ENCODE data around the gene CPZ. TPM values are rescaled to one million over a fixed set of nuclear protein-coding genes. Genes with fewer than 3 reads are reported as not detected.

CPZ gene
- total and polyA plus RNA-seq, 4 donors: 11.9 to 82.0 (median 32.4) TPM

DNA sequence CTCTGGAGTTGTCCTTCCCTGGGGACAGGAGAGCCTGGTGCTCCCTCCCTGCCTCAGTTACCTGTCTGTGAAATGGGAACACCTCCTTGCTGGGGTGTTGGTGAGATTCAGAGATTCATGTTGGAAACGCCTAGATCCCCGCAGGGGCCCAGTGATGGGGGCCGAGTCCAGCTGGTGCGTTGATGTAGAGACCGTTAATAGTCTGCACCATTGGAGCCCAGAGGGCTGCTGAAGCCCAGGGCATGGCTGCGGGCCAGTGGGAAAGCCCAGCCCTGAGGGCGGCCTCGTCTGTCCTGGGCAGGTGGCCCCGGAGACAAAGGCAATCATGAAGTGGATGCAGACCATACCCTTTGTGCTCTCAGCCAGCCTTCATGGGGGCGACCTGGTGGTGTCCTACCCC lies 14.4 kb downstream of the CPZ start:
- H3K36me3 ChIP-seq (ENCODE audit: control insufficient read depth, insufficient read depth, low read length): no peaks in the 10 kb centered on the region
- WGBS (ENCODE audit: insufficient coverage): 73% methylated on average over 9 of the region's 10 CpGs
- no peak overlapping the region for H3K4me3 ChIP-seq (ENCODE audit: low read depth, low read length)
- peaks cover 6% of the 10 kb centered on the region for H3K27me3 ChIP-seq (ENCODE audit: control insufficient read depth, insufficient read depth, low read length)
- H3K27ac ChIP-seq (ENCODE audit: low read depth, low read length): no peak overlapping the region
- no peaks in the 10 kb centered on the region for H3K9me3 ChIP-seq (ENCODE audit: control insufficient read depth, insufficient read depth, low read length)
- no peak for DNase-seq (ENCODE audit: low read depth in 4 of 6, low spot score in 6 of 6)
- H3K4me1 ChIP-seq (ENCODE audit: control insufficient read depth, insufficient read depth, low read length): peaks cover 10% of the 10 kb centered on the region

DNA sequence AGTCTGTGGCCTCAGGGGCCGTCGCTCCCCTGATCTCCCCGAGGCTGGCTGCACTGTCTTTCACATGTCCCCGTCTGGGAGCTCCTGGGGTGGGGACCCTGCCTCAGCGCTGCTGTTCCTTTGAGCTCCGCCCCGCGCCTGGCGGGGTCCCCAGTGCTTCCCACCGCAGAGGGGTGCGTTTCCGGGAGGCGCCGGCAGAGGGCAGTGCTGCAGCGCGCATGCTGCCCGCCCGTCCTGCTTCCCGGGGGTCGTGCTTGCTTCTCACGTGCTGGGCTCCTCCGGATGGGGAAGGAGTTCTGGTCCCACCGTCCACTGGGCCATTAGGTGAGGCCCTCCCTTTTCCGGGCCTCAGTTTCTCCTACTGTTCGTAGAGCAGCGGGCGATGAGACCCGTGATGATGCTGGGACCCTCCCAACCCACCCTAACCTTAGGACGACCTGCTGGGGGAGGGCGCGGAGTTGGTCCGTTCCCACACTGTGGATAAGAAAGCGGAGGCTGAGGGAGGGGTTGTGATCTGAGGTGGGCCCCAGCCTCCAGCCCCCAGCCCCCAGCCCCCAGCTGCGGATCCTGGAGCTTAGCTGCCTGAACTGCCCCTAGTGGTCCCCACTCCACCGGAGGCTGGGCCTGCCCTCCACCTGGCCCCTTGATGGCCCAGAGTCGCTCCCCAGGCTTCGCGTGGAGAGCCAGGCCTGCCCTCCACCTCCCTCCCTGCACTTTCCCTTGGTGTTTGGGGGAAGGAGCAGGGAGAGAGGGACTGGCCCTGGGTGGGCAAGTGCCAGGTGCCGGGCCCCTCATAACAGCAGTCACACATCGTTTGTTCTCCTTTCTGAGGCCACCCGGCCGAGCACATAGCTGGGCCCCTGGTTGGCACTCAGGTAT lies 15.3 kb downstream of the CPZ start:
- Histone ChIP-seq H3K4me3 (ENCODE audit: low read depth, low read length) (no peak overlapping the region), H3K27ac (ENCODE audit: low read depth, low read length) (no peak overlapping the region), H3K9me3 (ENCODE audit: control insufficient read depth, insufficient read depth, low read length) (no peaks in the 10 kb centered on the region), H3K4me1 (ENCODE audit: control insufficient read depth, insufficient read depth, low read length) (peaks cover 10% of the 10 kb centered on the region), H3K27me3 (ENCODE audit: control insufficient read depth, insufficient read depth, low read length) (peaks cover 6% of the 10 kb centered on the region), H3K36me3 (ENCODE audit: control insufficient read depth, insufficient read depth, low read length) (no peaks in the 10 kb centered on the region)
- peak in 4 of 6 donors; percentile 20 to 83 (median 50) for DNase-seq (ENCODE audit: low read depth in 4 of 6, low spot score in 6 of 6)
- WGBS (ENCODE audit: insufficient coverage): 14% methylated on average over 28 of the region's 42 CpGs

DNA sequence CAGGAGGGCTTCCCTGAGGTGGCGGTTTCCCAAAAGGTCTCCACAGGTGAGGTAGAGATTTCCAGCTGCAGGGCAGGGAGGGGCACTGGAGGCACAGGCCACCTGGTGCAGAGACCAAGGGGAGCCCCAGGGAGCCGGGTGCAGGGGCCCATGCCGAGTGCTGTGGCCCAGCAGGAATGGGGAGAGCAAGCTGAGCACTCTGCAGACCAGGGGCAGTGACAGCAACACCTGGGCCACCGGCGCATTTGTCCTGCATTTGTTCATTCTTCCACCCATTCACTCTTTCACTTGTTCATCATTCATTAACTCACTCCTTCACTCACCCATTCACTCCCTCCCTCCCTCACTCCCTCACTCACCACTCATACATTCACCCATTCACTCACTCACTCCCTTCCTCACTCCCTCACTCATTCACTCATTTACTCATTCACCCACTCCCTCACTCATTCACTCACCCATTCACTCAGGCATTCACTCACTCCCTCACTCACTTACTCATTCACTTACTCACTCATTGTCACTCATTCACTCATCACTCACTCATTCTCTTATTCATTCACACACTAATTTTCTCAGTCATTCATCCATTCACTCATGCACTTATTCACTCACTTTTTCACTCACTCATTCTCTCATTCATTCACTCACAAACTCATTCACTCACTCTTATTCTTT lies 16.3 kb downstream of the CPZ start:
- Histone ChIP-seq H3K9me3 (ENCODE audit: control insufficient read depth, insufficient read depth, low read length) (no peaks in the 10 kb centered on the region), H3K27ac (ENCODE audit: low read depth, low read length) (no peak overlapping the region), H3K36me3 (ENCODE audit: control insufficient read depth, insufficient read depth, low read length) (peaks cover 2% of the 10 kb centered on the region), H3K4me1 (ENCODE audit: control insufficient read depth, insufficient read depth, low read length) (peaks cover 10% of the 10 kb centered on the region), H3K4me3 (ENCODE audit: low read depth, low read length) (no peak overlapping the region), H3K27me3 (ENCODE audit: control insufficient read depth, insufficient read depth, low read length) (peaks cover 6% of the 10 kb centered on the region)
- no peak for DNase-seq (ENCODE audit: low read depth in 4 of 6, low spot score in 6 of 6)
- 84% methylated on average over 5 of the region's 5 CpGs for WGBS (ENCODE audit: insufficient coverage)

DNA sequence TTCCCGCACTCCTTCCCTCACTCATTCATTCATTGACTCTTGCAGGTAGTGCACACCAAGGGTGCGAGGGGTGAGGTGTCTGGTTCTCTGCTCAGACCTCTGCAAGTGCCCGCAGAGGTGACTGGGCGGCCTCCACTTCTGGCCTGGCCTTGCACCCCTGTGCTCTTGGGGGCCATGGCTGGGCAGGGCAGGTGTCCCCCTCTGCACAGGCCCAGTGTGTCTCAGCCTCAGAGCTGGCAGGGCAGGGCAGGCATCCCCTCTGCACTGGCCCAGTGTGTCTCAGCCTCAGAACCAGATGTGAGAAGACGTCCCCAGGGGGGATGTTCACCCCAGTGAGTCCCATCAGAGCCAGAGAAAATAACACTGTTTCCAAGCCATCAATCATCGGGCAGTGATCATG lies 16.8 kb downstream of the CPZ start:
- H3K9me3 ChIP-seq (ENCODE audit: control insufficient read depth, insufficient read depth, low read length): no peaks in the 10 kb centered on the region
- H3K4me3 ChIP-seq (ENCODE audit: low read depth, low read length): no peak overlapping the region
- 83% methylated on average over 6 of the region's 6 CpGs for WGBS (ENCODE audit: insufficient coverage)
- peaks cover 10% of the 10 kb centered on the region for H3K4me1 ChIP-seq (ENCODE audit: control insufficient read depth, insufficient read depth, low read length)
- H3K27me3 ChIP-seq (ENCODE audit: control insufficient read depth, insufficient read depth, low read length): peaks cover 6% of the 10 kb centered on the region
- DNase-seq (ENCODE audit: low read depth in 4 of 6, low spot score in 6 of 6): no peak
- no peak overlapping the region for H3K27ac ChIP-seq (ENCODE audit: low read depth, low read length)
- H3K36me3 ChIP-seq (ENCODE audit: control insufficient read depth, insufficient read depth, low read length): peaks cover 4% of the 10 kb centered on the region

DNA sequence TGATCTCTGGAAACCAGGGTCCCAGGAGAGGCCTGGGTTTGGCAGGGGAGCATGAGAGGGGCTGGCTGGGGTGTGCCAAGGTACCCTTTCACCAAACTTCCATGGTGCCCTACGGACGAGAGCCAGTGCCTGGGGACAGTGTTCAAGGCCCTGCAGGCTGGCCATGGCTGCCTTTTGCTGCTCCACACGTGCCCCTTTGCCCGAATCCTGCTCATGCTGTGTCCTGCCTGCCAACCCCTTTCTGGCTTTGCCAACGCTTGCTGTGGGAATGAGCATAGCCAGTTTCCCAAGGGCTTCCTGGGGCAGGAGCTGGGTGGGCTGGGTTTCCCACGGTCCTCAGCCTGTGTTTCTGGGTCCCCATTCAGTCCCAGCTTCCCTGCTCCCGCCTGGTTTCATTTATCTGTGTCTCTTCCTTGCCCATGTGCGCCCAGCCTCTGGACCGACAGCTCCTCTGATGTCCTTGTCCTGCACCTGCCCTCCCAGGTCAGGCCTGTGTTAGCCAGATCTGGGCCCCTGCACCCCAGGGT lies 17.3 kb downstream of the CPZ start:
- Histone ChIP-seq H3K9me3 (ENCODE audit: control insufficient read depth, insufficient read depth, low read length) (no peaks in the 10 kb centered on the region), H3K27me3 (ENCODE audit: control insufficient read depth, insufficient read depth, low read length) (peaks cover 6% of the 10 kb centered on the region), H3K27ac (ENCODE audit: low read depth, low read length) (no peak overlapping the region), H3K4me1 (ENCODE audit: control insufficient read depth, insufficient read depth, low read length) (peaks cover 10% of the 10 kb centered on the region), H3K4me3 (ENCODE audit: low read depth, low read length) (no peak overlapping the region), H3K36me3 (ENCODE audit: control insufficient read depth, insufficient read depth, low read length) (peaks cover 4% of the 10 kb centered on the region)
- WGBS (ENCODE audit: insufficient coverage): 62% methylated on average over 9 of the region's 9 CpGs
- DNase-seq (ENCODE audit: low read depth in 4 of 6, low spot score in 6 of 6): no peak

DNA sequence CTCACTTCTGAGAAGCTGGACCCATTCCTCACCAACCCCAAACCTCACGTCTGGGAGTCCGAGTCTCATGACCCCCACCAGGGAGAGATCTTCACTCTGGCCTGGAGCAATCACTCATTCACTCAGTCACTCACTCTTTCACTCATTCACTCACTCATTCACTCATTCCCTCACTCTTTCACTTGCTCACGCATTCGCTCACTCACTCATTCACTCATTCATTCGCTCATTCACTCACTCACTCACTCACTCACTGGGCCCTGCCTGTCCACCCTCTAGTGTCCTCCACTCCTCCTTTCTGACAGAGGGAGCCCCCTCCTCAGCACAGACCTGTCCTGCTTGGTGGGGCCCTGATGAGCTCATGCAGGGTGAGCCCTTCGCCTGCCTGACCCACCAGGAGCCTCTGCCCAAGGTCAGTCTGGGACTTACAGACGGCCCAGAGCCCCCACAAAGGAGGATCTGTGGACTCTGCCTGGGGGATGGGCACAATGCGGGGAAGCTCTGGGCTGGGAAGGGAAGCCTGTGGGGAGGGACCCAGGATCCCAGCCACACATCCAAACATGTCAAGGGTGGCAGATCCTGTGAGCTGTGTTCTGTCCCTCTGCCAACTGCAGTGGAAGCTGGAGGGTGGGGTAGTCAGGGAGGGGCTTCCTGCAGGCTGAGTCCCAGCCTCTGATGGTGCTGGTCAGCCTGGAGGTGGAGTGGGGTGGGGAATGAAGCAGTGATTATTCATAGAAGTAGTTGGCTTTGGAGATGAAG lies 18.5 kb downstream of the CPZ start:
- no peaks in the 10 kb centered on the region for H3K9me3 ChIP-seq (ENCODE audit: control insufficient read depth, insufficient read depth, low read length)
- WGBS (ENCODE audit: insufficient coverage): 85% methylated on average over 7 of the region's 8 CpGs
- no peak for DNase-seq (ENCODE audit: low read depth in 4 of 6, low spot score in 6 of 6)
- H3K27me3 ChIP-seq (ENCODE audit: control insufficient read depth, insufficient read depth, low read length): peaks cover 6% of the 10 kb centered on the region
- peaks cover 4% of the 10 kb centered on the region for H3K36me3 ChIP-seq (ENCODE audit: control insufficient read depth, insufficient read depth, low read length)
- peaks cover 10% of the 10 kb centered on the region for H3K4me1 ChIP-seq (ENCODE audit: control insufficient read depth, insufficient read depth, low read length)
- no peak overlapping the region for H3K4me3 ChIP-seq (ENCODE audit: low read depth, low read length)
- H3K27ac ChIP-seq (ENCODE audit: low read depth, low read length): no peak overlapping the region

DNA sequence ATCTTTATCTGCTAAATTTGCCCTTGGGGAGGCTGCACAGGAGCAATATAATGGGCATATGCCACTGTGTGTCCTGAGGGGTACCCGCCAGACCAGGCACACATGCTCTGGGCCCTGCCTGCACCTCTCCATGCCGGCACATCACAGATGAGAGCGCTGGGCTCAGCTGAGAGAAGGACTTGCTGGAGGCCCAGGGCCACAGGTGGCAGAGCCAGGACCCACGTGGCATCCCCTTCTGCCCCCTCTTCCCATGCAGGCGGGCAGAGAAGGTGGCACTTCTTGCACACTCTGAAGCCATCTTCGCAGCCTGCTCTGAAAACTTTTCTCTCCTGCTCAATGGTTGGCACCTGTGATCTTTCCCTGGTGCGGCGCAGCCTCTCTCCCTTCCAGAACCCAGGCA lies 20.1 kb downstream of the CPZ start:
- no peak for DNase-seq (ENCODE audit: low read depth in 4 of 6, low spot score in 6 of 6)
- Histone ChIP-seq H3K9me3 (ENCODE audit: control insufficient read depth, insufficient read depth, low read length) (no peaks in the 10 kb centered on the region), H3K27me3 (ENCODE audit: control insufficient read depth, insufficient read depth, low read length) (no peaks in the 10 kb centered on the region), H3K36me3 (ENCODE audit: control insufficient read depth, insufficient read depth, low read length) (peaks cover 4% of the 10 kb centered on the region), H3K4me1 (ENCODE audit: control insufficient read depth, insufficient read depth, low read length) (peaks cover 6% of the 10 kb centered on the region), H3K27ac (ENCODE audit: low read depth, low read length) (no peak overlapping the region), H3K4me3 (ENCODE audit: low read depth, low read length) (no peak overlapping the region)
- 90% methylated on average over 8 of the region's 8 CpGs for WGBS (ENCODE audit: insufficient coverage)

DNA sequence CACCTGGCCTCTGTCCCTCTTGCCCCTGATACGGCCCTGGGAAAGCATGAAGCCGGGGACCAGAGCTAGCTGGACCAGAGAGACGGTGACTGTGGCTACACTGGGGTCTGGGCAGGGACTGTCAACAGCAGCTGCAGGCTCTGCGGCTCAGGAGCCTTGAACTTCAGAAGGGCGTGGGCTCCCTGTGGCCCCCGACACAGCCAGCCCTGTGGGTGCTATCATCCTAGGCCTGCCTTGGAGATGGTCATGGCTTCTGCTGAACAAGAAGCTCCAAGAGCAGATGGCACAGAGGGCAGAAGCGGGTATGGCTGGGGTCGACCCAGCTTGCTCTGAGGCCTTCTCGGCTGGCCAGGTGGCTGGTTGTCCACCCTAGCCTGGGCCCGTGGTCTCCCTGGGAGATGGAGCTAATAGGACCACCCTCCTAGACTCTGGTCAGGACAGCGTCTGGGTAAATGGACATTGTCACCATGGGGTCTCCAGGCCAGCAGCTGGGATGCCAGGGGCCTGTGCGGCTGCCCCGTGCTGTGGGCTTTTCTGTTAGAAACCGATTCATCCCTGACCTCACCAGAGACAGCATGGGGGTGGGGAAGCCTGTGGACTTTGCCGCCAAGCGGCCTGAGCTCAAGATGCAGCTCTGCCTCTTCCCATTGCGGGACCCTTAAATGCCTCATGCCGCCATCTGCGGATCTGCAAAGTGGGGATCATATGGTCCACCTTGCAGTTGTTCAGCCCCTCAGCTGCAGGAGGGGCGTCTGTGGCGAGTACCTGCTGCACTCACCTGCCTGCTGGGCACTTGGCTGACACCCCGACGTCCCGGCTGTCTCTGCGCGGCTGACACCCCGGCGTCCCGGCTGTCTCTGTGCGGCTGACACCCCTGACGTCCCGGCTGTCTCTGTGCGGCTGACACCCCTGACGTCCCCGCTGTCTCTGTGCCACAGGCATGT lies 21.1 kb downstream of the CPZ start:
- Histone ChIP-seq H3K4me1 (ENCODE audit: control insufficient read depth, insufficient read depth, low read length) (no peaks in the 10 kb centered on the region), H3K36me3 (ENCODE audit: control insufficient read depth, insufficient read depth, low read length) (peaks cover 4% of the 10 kb centered on the region), H3K4me3 (ENCODE audit: low read depth, low read length) (no peak overlapping the region), H3K9me3 (ENCODE audit: control insufficient read depth, insufficient read depth, low read length) (no peaks in the 10 kb centered on the region), H3K27ac (ENCODE audit: low read depth, low read length) (no peak overlapping the region), H3K27me3 (ENCODE audit: control insufficient read depth, insufficient read depth, low read length) (no peaks in the 10 kb centered on the region)
- WGBS (ENCODE audit: insufficient coverage): 88% methylated on average over 34 of the region's 35 CpGs
- no peak for DNase-seq (ENCODE audit: low read depth in 4 of 6, low spot score in 6 of 6)
